HG03565 (cell line): ENCODE measurements around the gene C19orf33.

ENCODE experiments used
- ATAC-seq: cut with Tn5 transposase; IDR thresholded peaks from one replicate; pipeline ENCODE4 v1.9.1; 2021; ENCODE audit warnings: mild to moderate bottlenecking, moderate library complexity; ENCODE audit not compliant: unreplicated experiment

Gene C19orf33

GRCh38 chr19:38278751-38279150 is 25.3 kb upstream of the C19orf33 start:
- no peak for ATAC-seq

DNA sequence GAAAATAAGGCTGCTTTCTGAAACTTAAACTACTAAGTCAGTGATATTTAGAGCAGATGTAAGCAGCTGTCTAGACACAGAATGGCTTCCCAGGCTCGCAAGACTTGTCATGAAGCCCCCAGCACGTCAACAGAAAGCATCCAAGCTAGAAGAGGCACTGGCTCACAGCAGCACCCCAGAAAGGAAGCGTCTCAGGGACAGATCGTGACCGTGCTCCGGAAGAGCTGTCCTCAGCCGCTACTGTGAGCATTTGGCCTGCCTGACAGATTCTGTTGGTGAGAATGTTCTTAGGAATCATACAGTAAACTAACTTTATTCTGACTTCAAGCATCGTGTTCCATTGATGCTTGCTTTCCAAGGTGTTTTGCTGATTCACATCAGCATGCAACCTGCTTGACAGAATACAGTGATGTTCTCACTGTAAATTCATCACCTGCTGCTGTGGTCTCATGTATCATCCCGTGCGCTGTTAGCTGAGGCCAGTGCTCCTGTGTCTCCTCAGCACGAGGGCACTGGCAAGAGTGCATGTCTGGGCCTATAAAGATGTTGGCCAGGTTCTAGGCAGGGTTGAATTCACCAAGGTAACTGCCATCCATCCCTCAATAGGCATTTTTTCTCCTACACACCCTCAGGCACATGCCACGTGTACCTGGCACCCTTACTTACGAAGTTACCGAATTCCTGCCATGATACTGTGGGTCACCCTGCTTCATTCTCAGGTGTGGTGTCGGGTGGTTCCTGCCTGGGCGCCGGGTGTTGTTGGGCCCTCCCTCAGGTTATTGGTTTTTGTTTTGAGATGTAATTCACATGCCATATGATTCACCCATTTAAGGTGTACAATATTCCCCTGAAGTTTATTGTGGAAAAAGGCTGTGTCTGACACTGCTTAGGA is 23.8 kb upstream of the C19orf33 start:
- ATAC-seq, result no peak

DNA sequence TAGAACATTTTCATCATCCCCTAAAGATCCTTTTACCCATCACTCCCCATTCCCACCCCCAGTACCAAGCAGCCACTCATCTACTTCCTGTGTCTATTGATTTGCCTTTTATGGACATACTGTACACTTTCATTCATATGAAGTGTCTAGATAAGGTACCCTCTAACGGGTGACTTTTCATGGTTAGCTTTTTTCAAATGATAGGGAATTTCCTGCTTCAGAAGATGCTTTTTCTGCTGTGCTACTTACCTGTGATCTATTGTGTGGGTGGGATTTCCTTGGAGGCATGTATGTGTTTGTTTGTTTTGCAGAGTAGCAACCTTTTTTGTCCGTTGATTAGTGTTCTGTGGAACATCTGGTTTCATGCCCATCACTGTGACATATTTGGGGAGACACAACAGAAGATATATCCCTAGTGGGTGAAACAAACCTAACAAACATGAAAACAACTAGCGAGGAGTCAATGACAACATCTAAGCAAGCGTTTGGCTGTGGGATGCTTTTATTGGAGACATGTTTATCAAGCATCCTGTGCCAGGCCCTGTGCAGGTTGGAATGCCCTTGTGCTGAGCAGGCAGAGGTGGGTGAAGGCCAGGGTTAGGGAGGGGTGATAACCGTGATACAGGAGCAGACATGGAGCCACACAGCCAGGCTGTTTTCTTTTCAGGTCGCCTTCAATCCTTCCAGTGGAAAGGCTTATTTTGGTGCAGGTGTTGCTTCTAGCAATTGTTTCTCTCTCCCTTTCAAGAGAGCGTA is 22.1 kb upstream of the C19orf33 start:
- no peak for ATAC-seq

DNA sequence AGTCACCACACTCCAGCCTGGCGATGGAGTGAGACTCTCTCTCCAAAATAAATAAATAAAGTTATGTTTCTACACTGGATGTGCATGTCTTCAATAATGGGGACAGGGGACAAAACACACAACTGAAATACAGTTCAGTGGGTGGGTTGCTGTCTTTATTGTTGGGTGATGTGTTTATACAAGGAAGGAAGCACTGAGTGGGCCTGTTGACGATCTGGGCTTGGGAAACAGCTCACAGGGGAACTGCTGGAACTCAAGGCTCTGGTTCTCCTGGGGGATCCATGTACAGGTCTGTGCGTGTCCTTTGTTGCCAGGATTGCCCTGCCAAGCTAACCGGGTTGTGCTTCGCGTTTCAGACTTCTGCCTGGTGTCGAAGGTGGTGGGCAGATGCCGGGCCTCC is 20.8 kb upstream of the C19orf33 start:
- no peak for ATAC-seq

GRCh38 chr19:38284422-38284821 is 19.6 kb upstream of the C19orf33 start:
- ATAC-seq, result no peak

GRCh38 chr19:38285567-38285966 is 18.5 kb upstream of the C19orf33 start:
- ATAC-seq, result no peak

DNA sequence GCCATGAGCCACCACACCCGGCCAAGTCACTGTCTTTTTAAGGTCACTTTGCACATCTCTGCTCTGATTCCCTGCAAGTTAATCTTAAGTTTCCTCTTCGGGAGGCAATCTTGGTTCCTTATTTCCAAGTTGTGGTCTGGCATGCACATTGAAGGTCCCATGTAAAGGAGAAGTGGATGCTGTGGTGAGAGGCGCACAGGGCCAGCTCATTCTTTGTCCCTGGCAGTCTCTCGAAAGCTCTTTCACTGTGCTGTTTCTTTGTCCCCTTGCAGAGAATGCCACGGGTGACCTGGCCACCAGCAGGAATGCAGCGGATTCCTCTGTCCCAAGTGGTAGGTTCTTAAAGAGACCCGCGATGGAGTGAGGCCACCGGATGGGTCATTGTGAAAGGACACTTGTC is 16.4 kb upstream of the C19orf33 start:
- ATAC-seq, result no peak

- ATAC-seq, result no peak
Observed at GRCh38 chr19:38288123-38288855, 15.8 kb upstream of the C19orf33 start.

DNA sequence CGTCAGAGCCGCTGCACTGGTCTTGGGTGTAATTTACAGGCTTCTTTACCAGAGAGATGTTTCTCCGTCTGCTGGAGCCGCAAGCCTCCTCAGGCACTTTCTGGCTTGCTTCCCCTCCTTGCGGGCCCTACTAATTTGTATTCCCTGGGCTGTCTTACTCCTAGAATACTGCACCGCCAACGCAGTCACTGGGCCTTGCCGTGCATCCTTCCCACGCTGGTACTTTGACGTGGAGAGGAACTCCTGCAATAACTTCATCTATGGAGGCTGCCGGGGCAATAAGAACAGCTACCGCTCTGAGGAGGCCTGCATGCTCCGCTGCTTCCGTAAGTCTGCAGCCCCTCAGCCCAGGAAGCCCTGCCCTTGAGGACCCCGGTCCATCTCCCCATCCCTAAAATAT is 14.1 kb upstream of the C19orf33 start:
- ATAC-seq, result no peak

DNA sequence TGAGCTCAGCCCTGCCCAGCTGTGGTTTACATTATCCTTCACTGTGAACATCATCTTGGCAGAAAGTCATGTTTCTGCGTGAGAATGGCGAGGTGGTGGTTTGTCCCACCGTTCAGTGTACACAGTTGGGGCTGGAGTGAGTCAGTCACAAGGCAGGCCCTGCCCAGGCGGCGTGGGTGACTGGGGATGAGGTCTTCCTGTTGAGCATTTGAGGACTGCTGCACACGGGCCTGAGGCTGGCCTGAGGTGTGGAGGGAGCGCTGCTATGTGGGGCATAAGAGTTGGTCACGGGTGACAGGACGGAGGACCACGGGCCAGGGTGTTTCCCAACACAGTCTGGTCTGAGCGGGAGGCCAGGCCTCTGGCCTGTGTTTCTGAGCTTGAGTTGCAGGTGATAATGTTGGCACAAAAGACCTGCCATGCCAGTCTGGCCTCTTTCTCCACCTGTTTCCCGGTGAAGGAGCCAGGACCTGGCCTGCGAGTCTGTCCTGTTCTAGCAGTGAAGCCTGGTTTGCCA is 13.4 kb upstream of the C19orf33 start:
- ATAC-seq, result no peak

- ATAC-seq, result no peak
Observed at GRCh38 chr19:38291855-38292254, 12.2 kb upstream of the C19orf33 start.

GRCh38 chr19:38293281-38293680 is 10.8 kb upstream of the C19orf33 start:
- ATAC-seq, result no peak

DNA sequence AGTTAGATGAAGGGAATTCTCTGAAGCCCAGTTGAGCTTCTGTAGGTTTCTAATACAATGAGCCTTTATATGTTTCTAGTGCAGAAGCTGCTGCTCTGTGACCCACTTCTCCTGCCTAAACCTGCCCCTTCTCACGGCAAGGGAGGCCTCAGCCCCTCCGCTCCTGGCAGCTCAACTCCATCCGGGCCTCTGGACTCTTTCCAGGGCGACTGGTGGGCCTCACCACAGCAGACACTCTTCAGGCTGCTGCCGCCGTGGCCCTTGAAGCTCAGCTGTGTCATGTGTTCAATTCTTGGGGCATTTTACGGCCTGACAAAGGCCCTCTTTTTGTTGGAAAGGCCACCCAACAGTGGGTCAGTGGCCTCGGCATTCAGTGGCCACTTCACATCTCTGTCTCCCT is 10.0 kb upstream of the C19orf33 start:
- ATAC-seq, result no peak

- no peak for ATAC-seq
Observed at GRCh38 chr19:38298821-38299680, 5.0 kb upstream of the C19orf33 start.

- no peak for ATAC-seq
Observed at GRCh38 chr19:38304352-38304865, 358 bp downstream of the C19orf33 start.

- no peak for ATAC-seq
Observed at GRCh38 chr19:38304866-38305429, 897 bp downstream of the C19orf33 start.

DNA sequence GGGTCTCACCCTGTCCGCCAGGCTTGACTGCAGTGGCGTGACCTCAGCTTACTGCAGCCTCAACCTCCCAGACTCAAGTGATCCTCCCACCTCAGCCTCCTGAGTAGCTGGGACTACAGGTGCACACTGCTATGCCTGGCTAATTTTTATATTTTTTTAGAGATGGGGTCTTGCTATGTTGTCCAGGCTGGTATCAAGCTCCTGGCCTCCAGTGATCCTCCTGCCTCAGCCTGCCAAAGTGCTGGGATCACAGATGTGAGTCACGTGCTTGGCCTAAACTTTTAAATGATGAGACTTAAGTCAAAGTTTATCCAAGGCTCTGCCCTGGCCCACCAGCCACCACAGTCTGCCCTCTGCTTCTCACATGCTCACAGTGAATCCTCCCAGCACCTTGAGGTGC is 2.2 kb downstream of the C19orf33 start:
- no peak for ATAC-seq

DNA sequence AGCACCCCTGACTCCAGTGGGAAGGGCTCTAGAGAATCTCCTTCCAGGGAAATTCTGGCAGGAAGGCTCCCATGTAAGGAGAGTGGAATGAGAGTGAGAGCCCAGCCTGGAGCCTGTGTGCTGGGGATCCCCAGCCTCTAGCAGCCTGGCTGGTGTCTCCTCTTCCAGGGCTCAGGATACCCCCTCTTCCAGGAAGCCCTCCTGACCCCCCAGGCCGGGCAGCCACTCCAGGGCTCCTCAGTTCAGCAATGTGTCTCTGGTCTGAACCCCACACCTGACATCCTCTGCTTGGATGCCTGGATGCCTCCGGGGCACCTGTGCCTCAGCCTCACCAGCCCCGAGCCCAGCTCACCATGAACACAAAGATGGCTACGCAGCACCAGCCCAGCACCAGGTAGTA is 3.0 kb downstream of the C19orf33 start:
- no peak for ATAC-seq

GRCh38 chr19:38307597-38307996 is 3.5 kb downstream of the C19orf33 start:
- ATAC-seq, result no peak
